HepG2 (cell line): Measurements from ENCODE around the gene EPS8L3. TPM values are rescaled to one million over a fixed set of nuclear protein-coding genes. Genes with fewer than 3 reads are reported as not detected.

Source experiments
- EHMT2 ChIP-seq: fragments of 200-600 bp; sonication (generic); IDR thresholded peaks from 2 replicates; pipeline ENCODE4 v1.7.0; 2017; ENCODE audit warnings: antibody characterized with exemption, low read depth, low read length, borderline replicate concordance
- ETV5 ChIP-seq: IDR thresholded peaks from 2 replicates; pipeline ENCODE4 v1.6.1; 2018; ENCODE audit warnings: missing biosample characterization, missing genetic modification reagents, inconsistent platforms, borderline replicate concordance
- NFKB2 ChIP-seq: sonication (generic); formaldehyde crosslinking; IDR thresholded peaks from 2 replicates; pipeline ENCODE4 v1.4.0; 2020; ENCODE audit warnings: missing genetic modification reagents, borderline replicate concordance
- REXO4 ChIP-seq: sonication (generic); formaldehyde crosslinking; IDR thresholded peaks from 2 replicates; pipeline ENCODE4 v1.8.0; 2022; ENCODE audit warnings: missing genetic modification reagents, mild to moderate bottlenecking, borderline replicate concordance
- SCMH1 ChIP-seq: sonication (generic); formaldehyde crosslinking; IDR thresholded peaks from 2 replicates; pipeline ENCODE4 v1.9.0; 2021; ENCODE audit warnings: missing genetic modification reagents, mild to moderate bottlenecking, borderline replicate concordance
- SMYD3 ChIP-seq: sonication (generic); formaldehyde crosslinking; IDR thresholded peaks from 2 replicates; pipeline ENCODE4 v1.8.1; 2023; ENCODE audit warnings: mild to moderate bottlenecking, missing genetic modification reagents
- SPEN ChIP-seq: sonication (generic); formaldehyde crosslinking; IDR thresholded peaks from 2 replicates; pipeline ENCODE4 v1.5.1; 2020; ENCODE audit warnings: low read depth, mild to moderate bottlenecking, missing genetic modification reagents
- STAT5B ChIP-seq: sonication (generic); formaldehyde crosslinking; IDR thresholded peaks from 2 replicates; pipeline ENCODE4 v1.4.0; 2020; ENCODE audit warnings: missing genetic modification reagents
- TBX3 ChIP-seq: fragments of 450-650 bp; IDR thresholded peaks from 2 replicates; pipeline ENCODE4 v1.6.1; 2017; ENCODE audit warnings: antibody characterized with exemption, mild to moderate bottlenecking, inconsistent platforms, borderline replicate concordance
- U2AF2 ChIP-seq: fragments of 200-400 bp; formaldehyde crosslinking; IDR thresholded peaks from 2 replicates; pipeline ENCODE4 v1.6.1; 2017; ENCODE audit warnings: low read depth, mild to moderate bottlenecking, low read length
- WIZ ChIP-seq: sonication (generic); formaldehyde crosslinking; IDR thresholded peaks from 2 replicates; pipeline ENCODE4 v1.5.1; 2020; ENCODE audit warnings: mild to moderate bottlenecking, missing genetic modification reagents
- ZBTB38 ChIP-seq: sonication (generic); formaldehyde crosslinking; IDR thresholded peaks from 2 replicates; pipeline ENCODE4 v1.5.1; 2020; ENCODE audit warnings: mild to moderate bottlenecking, missing genetic modification reagents
- ZFP82 ChIP-seq: sonication (generic); formaldehyde crosslinking; IDR thresholded peaks from 2 replicates; pipeline ENCODE4 v1.5.1; 2020; ENCODE audit warnings: mild to moderate bottlenecking, missing genetic modification reagents, borderline replicate concordance
- ZNF260 ChIP-seq: sonication (generic); formaldehyde crosslinking; IDR thresholded peaks from 2 replicates; pipeline ENCODE4 v1.4.0; 2020; ENCODE audit warnings: missing genetic modification reagents, low read depth, mild to moderate bottlenecking, borderline replicate concordance
- ZNF333 ChIP-seq: sonication (generic); formaldehyde crosslinking; IDR thresholded peaks from 2 replicates; pipeline ENCODE4 v1.4.0; 2020; ENCODE audit warnings: mild to moderate bottlenecking, missing genetic modification reagents, borderline replicate concordance
- polyA plus RNA-seq, 8 experiments: library from polyadenylated mRNA; depleted of rRNA in 3 of 8; stranded (reverse) in 7 of 8; unstranded in 1 of 8; fragments of >200 nt; fragmentation: Illumina TruSeq in 4 of 8; extraction: Trizol in 4 of 8; gene quantifications; 2 replicates each; pipeline versions ENCODE4 v1.2.1 to v1.2.3, GENCODE V29; 2011 to 2016; ENCODE audit warnings: low read depth in 4 of 8, missing spikeins in 1 of 8, mixed read lengths in 1 of 8; ENCODE audit not compliant: insufficient read depth in 1 of 8
- total RNA-seq, 5 experiments: library from RNA; depleted of rRNA; stranded (reverse); fragments of >200 nt; fragmentation: Illumina TruSeq; extraction: Trizol; gene quantifications; 2 replicates each; pipeline ENCODE4 v1.2.3, GENCODE V29; 2016; ENCODE audit warnings: low read depth in 1 of 5
- TF ChIP-seq, protein P1 (sequence below): sonication (generic); formaldehyde crosslinking; IDR thresholded peaks from 2 replicates; pipeline ENCODE4 v1.5.0; 2020; ENCODE audit warnings: missing genetic modification reagents
- TF ChIP-seq, protein P2 (sequence below): sonication (generic); formaldehyde crosslinking; IDR thresholded peaks from 2 replicates; pipeline ENCODE4 v1.8.0; 2022; ENCODE audit warnings: mild to moderate bottlenecking, missing genetic modification reagents, moderate library complexity
- TF ChIP-seq, protein P3 (sequence below): sonication (generic); formaldehyde crosslinking; IDR thresholded peaks from 2 replicates; pipeline ENCODE4 v1.5.1; 2020; ENCODE audit warnings: missing genetic modification reagents, mild to moderate bottlenecking, borderline replicate concordance
- TF ChIP-seq, protein P4 (sequence below): sonication (generic); formaldehyde crosslinking; IDR thresholded peaks from 2 replicates; pipeline ENCODE4 v1.8.1; 2023; ENCODE audit warnings: mild to moderate bottlenecking, missing genetic modification reagents
- TF ChIP-seq, protein P5 (sequence below): sonication (generic); formaldehyde crosslinking; IDR thresholded peaks from 2 replicates; pipeline ENCODE4 v1.9.0; 2021; ENCODE audit warnings: missing genetic modification reagents, mild to moderate bottlenecking, borderline replicate concordance

The EPS8L3 gene
- total and polyA plus RNA-seq, 2 of the 13 experiments (the other 11 are each of a cell fraction or from before 2014, with no cell fraction given): 18.2 to 106 TPM

DNA sequence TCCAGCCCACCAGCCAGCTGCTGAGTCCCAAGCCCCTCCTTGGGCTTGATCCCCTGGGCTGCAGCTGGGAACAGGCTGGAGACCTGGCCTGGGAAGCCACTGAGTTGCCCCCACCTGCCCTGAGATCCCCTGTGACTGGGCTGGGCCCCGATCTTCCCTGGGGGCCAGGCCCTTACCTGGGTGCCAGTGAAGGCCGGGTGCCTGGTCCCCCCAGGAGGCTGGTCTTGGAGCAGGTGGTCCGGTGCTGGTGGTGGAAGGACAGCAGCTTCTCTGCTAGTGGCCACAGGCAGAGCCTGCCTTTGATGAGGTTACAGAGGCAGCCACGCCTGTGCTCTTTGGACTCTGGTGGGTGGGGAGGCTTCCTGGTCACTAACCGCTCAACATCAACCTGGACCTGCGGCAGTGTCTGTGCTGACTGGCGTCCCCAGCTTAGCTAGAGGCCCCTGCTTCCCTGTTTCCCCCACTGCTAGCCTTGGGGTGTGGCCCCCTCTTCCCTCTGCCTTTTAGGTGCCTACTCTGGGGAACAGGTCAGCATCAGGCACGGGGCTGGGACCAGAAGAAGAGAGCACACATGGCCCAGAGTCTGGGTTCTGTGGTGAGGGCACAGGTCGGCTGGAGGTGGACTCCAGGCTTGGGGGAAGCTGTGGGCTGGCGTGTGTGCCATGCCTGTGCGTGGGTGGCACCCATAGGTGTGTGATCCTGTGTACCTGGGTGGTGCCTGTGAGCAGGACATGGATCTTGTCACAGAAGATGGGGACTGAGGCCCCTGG lies at the start of gene EPS8L3 (continued):
- TF ChIP-seq, protein P1, sequence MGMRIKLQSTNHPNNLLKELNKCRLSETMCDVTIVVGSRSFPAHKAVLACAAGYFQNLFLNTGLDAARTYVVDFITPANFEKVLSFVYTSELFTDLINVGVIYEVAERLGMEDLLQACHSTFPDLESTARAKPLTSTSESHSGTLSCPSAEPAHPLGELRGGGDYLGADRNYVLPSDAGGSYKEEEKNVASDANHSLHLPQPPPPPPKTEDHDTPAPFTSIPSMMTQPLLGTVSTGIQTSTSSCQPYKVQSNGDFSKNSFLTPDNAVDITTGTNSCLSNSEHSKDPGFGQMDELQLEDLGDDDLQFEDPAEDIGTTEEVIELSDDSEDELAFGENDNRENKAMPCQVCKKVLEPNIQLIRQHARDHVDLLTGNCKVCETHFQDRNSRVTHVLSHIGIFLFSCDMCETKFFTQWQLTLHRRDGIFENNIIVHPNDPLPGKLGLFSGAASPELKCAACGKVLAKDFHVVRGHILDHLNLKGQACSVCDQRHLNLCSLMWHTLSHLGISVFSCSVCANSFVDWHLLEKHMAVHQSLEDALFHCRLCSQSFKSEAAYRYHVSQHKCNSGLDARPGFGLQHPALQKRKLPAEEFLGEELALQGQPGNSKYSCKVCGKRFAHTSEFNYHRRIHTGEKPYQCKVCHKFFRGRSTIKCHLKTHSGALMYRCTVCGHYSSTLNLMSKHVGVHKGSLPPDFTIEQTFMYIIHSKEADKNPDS: no peak; the same call in 1 of the 2 replicates
- TF ChIP-seq, protein P2, sequence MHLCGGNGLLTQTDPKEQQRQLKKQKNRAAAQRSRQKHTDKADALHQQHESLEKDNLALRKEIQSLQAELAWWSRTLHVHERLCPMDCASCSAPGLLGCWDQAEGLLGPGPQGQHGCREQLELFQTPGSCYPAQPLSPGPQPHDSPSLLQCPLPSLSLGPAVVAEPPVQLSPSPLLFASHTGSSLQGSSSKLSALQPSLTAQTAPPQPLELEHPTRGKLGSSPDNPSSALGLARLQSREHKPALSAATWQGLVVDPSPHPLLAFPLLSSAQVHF (CRISPR knock-in tag): no peak
- TF ChIP-seq REXO4 (CRISPR knock-in tag): no peak
- peak; percentile 55; the same call in 1 of the 2 replicates for TF ChIP-seq ETV5 (CRISPR knock-in tag)
- no peak for TF ChIP-seq TBX3
- no peak for TF ChIP-seq SCMH1 (CRISPR knock-in tag)
- TF ChIP-seq ZFP82 (CRISPR knock-in tag): no peak
- no peak for TF ChIP-seq STAT5B (CRISPR knock-in tag)
- TF ChIP-seq NFKB2: peak; percentile 86; the same call in 1 of the 2 replicates
- TF ChIP-seq ZNF260 (CRISPR knock-in tag): no peak
- TF ChIP-seq SPEN (CRISPR knock-in tag): peak; percentile 68
- TF ChIP-seq SMYD3 (CRISPR knock-in tag): peak; percentile 74; the same call in 1 of the 2 replicates
- TF ChIP-seq, protein P3, sequence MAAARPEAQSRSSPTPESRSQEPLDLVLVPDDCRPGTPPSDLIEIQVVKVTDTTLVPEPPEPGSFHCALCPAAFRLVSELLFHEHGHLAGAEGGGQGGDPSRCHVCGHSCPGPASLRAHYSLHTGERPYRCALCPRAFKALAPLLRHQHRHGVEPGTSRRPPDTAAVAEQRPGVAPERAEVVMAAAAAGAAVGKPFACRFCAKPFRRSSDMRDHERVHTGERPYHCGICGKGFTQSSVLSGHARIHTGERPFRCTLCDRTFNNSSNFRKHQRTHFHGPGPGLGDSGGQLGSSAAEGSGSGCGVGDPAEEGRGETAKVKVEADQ (CRISPR knock-in tag): no peak
- TF ChIP-seq ZBTB38 (CRISPR knock-in tag): peak; percentile 53; the same call in 1 of the 2 replicates
- TF ChIP-seq U2AF2: no peak
- TF ChIP-seq ZNF333: 0 out of 2 replicates have a peak, but pooled peaks have one; percentile 39
- TF ChIP-seq, protein P4, sequence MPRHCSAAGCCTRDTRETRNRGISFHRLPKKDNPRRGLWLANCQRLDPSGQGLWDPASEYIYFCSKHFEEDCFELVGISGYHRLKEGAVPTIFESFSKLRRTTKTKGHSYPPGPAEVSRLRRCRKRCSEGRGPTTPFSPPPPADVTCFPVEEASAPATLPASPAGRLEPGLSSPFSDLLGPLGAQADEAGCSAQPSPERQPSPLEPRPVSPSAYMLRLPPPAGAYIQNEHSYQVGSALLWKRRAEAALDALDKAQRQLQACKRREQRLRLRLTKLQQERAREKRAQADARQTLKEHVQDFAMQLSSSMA (CRISPR knock-in tag): peak; percentile 80; the same call in 1 of the 2 replicates
- TF ChIP-seq, protein P5, sequence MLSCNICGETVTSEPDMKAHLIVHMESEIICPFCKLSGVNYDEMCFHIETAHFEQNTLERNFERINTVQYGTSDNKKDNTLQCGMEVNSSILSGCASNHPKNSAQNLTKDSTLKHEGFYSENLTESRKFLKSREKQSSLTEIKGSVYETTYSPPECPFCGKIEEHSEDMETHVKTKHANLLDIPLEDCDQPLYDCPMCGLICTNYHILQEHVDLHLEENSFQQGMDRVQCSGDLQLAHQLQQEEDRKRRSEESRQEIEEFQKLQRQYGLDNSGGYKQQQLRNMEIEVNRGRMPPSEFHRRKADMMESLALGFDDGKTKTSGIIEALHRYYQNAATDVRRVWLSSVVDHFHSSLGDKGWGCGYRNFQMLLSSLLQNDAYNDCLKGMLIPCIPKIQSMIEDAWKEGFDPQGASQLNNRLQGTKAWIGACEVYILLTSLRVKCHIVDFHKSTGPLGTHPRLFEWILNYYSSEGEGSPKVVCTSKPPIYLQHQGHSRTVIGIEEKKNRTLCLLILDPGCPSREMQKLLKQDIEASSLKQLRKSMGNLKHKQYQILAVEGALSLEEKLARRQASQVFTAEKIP (CRISPR knock-in tag): no peak
- no peak for TF ChIP-seq WIZ (CRISPR knock-in tag)
- no peak for TF ChIP-seq EHMT2
